ENCODE measurements around the gene LMOD1. TPM values are rescaled to one million over a fixed set of nuclear protein-coding genes. Genes with fewer than 3 reads are reported as not detected.

LMOD1 gene
- total RNA-seq, 2 donors from 2014 or later, result 112 to 190 TPM

DNA sequence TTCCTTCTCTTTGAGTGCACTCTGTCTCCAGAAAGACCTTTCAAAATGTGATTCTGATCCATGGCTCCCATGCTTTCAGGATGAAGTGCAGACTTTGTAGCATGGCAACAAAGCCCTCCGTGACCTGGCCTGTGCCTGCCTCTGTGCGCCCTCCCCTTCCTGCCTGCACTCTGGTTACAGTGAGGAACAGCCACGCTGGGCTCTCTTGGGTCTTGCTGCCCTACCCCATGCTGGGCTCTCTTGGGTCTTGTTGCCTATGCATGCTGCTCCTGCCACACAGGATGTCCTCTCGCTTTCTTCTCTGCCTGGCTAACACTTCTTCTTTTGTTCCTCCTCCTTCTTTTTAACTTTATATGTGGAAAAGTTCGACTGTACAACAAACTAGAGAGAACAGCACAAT, 28.0 kb downstream of the LMOD1 start:
- Histone ChIP-seq H3K27me3 (replicated peaks; ENCODE audit: insufficient read depth) (no peaks in the 10 kb centered on the region), H3K4me1 (replicated peaks) (no peaks in the 10 kb centered on the region), H3K36me3 (no peaks in the 10 kb centered on the region), H3K9me3 (no peaks in the 10 kb centered on the region), H3K27ac (peak overlapping the region; percentile 37 to 63), H3K4me3 (no peak overlapping the region)
- DNase-seq (ENCODE audit: low spot score), result no peak
- intact Hi-C loops (cut with DNase I), result no loop called here
- WGBS, result 71% methylated on average over 5 of the region's 5 CpGs
- no peak for TF ChIP-seq POLR2AphosphoS5 (IDR thresholded peaks at IDR 0.05)
- TF ChIP-seq POLR2A (IDR thresholded peaks at IDR 0.05), result no peak
- TF ChIP-seq, protein P1, sequence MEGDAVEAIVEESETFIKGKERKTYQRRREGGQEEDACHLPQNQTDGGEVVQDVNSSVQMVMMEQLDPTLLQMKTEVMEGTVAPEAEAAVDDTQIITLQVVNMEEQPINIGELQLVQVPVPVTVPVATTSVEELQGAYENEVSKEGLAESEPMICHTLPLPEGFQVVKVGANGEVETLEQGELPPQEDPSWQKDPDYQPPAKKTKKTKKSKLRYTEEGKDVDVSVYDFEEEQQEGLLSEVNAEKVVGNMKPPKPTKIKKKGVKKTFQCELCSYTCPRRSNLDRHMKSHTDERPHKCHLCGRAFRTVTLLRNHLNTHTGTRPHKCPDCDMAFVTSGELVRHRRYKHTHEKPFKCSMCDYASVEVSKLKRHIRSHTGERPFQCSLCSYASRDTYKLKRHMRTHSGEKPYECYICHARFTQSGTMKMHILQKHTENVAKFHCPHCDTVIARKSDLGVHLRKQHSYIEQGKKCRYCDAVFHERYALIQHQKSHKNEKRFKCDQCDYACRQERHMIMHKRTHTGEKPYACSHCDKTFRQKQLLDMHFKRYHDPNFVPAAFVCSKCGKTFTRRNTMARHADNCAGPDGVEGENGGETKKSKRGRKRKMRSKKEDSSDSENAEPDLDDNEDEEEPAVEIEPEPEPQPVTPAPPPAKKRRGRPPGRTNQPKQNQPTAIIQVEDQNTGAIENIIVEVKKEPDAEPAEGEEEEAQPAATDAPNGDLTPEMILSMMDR (IDR thresholded peaks at IDR 0.05), result no peak

DNA sequence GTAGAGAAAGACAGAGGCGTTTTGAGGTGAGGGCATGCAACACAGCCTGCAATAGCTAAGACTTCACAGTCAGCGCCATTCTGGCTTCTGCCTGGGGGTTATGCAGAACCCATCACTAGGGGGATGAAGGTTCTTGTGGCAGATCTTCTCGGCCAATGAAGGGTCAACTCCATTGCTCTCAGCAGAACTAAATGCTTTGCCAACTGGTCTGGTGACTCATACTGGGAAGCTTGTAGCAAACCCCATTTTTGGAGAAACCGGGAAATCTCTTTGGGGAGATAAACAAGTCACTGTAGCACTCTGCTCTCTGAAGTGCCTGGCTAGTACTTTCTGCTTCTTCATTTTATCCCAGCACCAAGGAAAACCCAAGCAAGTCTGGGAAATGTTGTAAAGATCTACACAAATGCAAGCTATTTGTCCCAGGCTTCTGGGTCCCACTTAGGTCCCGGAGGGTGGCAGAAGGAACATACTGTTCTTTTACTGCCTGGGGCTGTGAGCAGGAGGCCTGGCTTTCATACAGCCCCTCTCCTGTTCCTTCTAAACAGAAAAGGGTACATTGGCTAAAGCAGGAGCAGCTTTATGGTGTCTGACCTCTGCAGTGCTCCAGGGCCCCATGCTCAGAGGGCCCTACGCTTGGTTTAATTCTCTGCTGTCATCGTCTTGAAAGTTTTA, 28.9 kb downstream of the LMOD1 start:
- Histone ChIP-seq H3K4me1 (replicated peaks) (no peaks in the 10 kb centered on the region), H3K27ac (peak overlapping the region; percentile 37 to 63), H3K36me3 (no peaks in the 10 kb centered on the region), H3K4me3 (no peak overlapping the region), H3K9me3 (no peaks in the 10 kb centered on the region), H3K27me3 (replicated peaks; ENCODE audit: insufficient read depth) (no peaks in the 10 kb centered on the region)
- intact Hi-C loops (cut with DNase I), result no loop called here
- 56% methylated on average over 7 of the region's 7 CpGs for WGBS
- TF ChIP-seq, protein P1 (IDR thresholded peaks at IDR 0.05), result no peak
- TF ChIP-seq POLR2A (IDR thresholded peaks at IDR 0.05) (no peak), POLR2AphosphoS5 (IDR thresholded peaks at IDR 0.05) (peak; percentile 26)
- DNase-seq (ENCODE audit: low spot score), result no peak

DNA sequence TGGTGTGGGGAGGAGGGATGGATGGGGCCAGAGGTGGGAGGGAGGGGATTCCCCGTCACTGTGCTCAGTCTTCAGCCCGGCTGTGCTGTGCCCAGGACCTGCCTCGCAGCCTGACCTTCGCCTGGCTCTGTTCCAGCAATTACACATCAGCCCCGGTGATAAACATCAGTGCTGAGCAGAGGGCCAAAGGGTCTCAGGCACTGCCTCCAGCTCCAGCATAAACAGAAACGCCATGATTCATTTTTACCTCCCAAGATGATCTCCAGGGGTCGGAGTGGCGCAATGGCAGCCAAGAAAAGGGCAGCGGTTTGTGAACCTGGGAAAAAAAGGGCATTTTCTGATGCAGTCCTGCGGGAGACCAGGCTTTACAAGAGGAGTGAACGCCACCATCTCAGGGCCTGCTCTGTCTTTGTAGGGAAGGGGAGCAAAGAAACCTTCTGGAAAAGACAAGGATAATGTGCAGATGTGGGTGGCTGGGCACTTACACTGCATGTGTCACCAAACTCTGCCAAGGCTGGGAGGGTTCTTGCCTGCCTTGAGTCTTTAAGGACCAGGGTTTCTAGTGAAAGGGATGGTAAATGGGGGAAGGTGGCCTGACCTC, 29.6 kb downstream of the LMOD1 start:
- no peaks in the 10 kb centered on the region for H3K4me1 ChIP-seq (replicated peaks)
- intact Hi-C loops (cut with DNase I), result no loop called here
- H3K4me3 ChIP-seq, result no peak overlapping the region

DNA sequence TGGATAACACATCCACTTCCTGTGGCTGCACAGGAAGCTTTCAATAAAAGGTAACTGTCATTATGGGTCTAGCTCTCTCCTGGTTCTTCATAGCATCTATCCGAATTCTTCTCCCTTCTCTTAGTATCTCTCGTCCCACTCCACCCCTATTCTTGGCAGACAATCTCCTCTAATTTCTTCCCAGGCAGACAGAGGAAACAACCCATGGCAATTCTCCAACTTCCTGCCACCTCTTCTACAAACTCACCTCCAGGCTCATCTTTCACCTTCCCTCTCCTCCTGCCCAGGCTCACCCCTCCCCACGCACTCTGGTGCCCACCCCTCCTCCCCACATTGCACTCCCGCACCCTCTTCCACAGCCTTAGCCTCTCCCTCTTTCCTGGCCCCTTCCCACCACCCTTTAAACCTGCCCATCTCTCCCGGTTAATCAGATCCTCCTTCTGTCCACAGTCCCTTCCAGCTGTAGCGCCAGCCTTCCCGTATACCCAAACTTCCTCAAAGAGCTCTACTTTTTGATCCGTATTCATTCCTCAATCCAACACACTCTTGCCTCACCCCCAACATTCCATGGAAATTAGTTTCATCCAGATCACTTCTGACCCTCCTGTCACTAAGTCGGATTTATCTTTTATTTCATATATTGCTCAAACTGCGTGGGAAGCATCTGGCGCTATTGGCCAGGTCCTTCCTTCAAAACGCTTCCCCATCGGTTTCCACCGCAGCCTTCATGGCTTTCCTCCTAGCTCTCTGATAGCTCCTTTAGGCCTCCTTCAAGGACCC, 31.7 kb downstream of the LMOD1 start:
- intact Hi-C loops (cut with DNase I), result no loop called here
- no peaks in the 10 kb centered on the region for H3K9me3 ChIP-seq
- H3K27me3 ChIP-seq (replicated peaks; ENCODE audit: insufficient read depth), result no peaks in the 10 kb centered on the region
- 61% methylated on average over 13 of the region's 14 CpGs for WGBS
- H3K36me3 ChIP-seq, result no peaks in the 10 kb centered on the region
- DNase-seq (ENCODE audit: low spot score), result no peak
- TF ChIP-seq POLR2AphosphoS5 (IDR thresholded peaks at IDR 0.05), result no peak
- TF ChIP-seq POLR2A (IDR thresholded peaks at IDR 0.05), result no peak
- TF ChIP-seq, protein P1 (IDR thresholded peaks at IDR 0.05), result no peak
- H3K4me1 ChIP-seq (replicated peaks), result no peaks in the 10 kb centered on the region
- H3K27ac ChIP-seq, result peak overlapping the region; percentile 37 to 63
- H3K4me3 ChIP-seq, result no peak overlapping the region

More for the DNA sequence above, 29.6 kb downstream of the LMOD1 start:
- H3K27ac ChIP-seq, result peak overlapping the region; percentile 37 to 63
- H3K36me3 ChIP-seq, result no peaks in the 10 kb centered on the region
- no peaks in the 10 kb centered on the region for H3K27me3 ChIP-seq (replicated peaks; ENCODE audit: insufficient read depth)
- DNase-seq (ENCODE audit: low spot score), result no peak
- 30% methylated on average over 11 of the region's 11 CpGs for WGBS
- H3K9me3 ChIP-seq, result no peaks in the 10 kb centered on the region
- TF ChIP-seq POLR2AphosphoS5 (IDR thresholded peaks at IDR 0.05) (peak; percentile 61), POLR2A (IDR thresholded peaks at IDR 0.05) (no peak)

DNA sequence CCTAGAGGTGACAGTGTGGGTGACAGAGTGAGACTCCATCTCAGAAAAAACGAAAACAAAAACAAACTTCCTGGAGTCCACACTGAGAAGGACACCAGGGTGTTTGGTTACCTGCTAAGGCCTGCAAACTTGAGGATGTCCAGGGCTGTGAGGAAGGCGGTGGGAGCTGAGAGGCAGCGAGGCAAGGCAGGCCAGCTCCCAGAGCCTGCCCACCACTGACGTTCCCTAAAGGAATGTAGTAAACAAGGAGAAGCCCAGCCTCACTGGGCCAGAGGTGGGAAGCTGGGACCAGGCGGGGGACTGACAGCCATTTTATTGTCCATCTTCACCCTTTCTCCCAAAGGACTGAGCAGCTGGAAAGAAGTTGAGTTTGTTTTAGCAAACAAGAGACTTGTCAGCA, 33.5 kb downstream of the LMOD1 start:
- 45% methylated on average over 5 of the region's 5 CpGs for WGBS
- Histone ChIP-seq H3K36me3 (no peaks in the 10 kb centered on the region), H3K27ac (peak overlapping the region; percentile 53 to 63), H3K4me1 (replicated peaks) (no peaks in the 10 kb centered on the region), H3K4me3 (no peak overlapping the region), H3K27me3 (replicated peaks; ENCODE audit: insufficient read depth) (no peaks in the 10 kb centered on the region), H3K9me3 (no peaks in the 10 kb centered on the region)
- no peak for TF ChIP-seq POLR2AphosphoS5 (IDR thresholded peaks at IDR 0.05)
- TF ChIP-seq, protein P1 (IDR thresholded peaks at IDR 0.05), result no peak
- no peak for TF ChIP-seq POLR2A (IDR thresholded peaks at IDR 0.05)
- DNase-seq (ENCODE audit: low spot score), result no peak
- intact Hi-C loops (cut with DNase I), result no loop called here
